ENCODE data around the gene CST9L.

CST9L gene, protein sequence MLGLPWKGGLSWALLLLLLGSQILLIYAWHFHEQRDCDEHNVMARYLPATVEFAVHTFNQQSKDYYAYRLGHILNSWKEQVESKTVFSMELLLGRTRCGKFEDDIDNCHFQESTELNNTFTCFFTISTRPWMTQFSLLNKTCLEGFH

DNA sequence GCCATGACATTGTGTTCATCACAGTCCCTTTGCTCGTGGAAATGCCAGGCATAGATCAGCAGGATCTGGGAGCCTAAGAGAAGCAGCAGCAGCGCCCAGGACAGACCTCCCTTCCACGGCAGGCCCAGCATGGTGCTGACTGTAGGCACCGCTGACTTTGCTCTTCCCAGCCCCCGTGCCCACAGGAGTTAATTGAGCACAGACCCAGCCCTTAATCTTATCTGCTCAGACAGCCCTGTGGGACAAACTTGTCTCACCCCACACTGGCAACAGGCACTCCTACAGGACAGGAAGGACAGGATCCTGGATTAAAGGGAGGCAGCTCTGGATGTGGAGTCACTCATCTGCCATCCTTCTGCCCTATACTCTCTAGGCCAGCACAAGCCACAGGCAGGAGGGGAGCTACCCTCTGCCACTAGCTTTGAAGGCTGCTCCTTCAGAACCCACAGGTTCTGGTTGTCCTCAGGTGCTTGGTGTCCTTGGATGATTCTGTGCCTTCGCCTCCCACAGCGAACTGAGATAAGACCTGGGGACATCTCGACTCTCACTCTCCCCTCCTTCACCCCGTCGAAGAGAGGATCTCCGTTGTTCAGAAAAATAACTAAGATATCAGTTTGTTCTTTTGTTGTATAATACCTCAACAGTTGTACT is at the start of gene CST9L:
CST9L (minus strand) TSS at position 165 of the 651 bp plus-strand sequence; CDS start at position 131, 34 bp downstream.
- no peak for DNase-seq

DNA sequence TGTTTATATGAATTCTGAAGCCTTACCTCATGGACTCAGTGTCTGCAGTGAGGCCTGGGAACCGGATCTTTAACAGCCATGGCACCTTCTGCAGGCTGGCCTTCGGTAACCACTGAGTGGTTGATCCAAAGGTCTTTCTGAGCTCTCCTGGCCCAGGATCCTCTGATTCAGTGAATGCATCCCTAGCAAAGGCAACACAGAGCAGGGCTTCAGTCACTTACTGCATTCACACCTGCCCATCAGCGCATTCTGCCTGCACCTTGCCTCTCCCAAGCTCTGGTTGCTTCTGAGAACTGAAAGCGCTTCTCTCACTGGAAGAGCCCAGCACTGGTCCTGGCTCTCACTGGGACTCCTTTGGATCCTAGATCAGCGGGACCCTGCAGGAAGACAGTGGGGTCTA is 45.9 kb upstream of the CST9L start:
- DNase-seq = no peak

DNA sequence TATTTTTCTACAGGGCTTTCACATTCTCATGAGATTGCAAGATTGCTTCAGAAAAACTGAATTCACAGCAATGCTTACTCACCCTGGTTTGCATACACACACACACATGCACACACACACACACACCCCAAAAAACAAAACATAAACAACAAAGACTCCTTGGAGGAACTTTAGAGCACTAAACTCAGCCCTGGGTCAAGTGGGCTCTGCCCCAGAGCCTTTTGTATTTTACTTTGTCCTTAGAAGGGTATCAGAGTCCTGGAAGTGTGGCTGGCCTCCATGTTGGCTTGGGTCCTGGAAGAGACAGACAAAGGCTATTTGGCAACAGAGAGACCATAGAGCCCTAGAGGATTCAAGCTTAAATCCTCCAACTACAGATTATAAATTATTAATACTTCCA is 45.4 kb upstream of the CST9L start:
- no peak for DNase-seq

DNA sequence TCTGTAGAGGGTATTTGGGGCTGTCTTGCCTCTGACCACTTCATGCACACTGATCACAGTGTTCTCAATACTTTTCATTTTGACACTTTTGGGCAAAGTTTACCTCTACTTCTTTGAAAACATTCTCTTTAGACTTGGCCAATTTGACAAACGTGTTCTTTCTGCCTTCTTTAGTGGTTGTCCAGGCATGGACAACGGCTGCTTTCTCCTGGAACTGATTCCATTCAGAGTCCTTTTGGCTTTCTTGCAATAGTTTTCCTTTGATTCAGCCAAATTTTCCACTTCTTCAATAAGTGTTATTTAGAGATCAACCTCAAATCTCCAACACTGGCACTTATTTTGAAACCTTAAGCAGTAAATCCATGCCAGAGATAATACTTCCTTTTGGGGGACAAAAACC is 44.1 kb upstream of the CST9L start:
- DNase-seq = no peak

DNA sequence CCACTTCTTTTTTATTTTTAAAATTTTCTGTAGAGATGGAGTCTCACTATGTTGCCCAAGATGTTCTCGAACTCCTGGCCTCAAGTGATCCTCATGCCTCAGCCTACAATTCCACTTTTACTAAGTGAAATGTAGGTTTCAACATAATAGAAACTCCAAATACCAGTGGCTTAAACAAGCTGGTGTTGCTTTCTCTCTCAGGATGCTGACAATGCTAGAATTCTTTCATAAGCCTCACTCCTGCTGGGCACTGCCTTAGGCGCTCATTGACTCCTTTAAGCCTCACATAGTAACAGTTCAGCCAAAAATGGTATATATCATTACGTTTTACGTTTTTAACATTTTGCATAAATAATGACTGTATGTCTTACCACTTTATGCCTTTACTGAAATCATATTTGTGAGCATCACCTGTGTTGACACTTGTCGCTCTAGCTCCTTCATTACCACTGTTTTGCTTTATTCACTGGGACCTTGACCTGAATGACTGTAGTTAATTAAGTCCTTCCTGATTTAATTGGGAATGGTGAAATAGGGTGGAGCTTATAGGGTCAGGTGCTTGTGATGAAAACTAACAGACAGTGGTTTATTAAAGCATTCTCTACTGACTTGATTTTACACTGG is 41.3 kb upstream of the CST9L start:
- DNase-seq = no peak

DNA sequence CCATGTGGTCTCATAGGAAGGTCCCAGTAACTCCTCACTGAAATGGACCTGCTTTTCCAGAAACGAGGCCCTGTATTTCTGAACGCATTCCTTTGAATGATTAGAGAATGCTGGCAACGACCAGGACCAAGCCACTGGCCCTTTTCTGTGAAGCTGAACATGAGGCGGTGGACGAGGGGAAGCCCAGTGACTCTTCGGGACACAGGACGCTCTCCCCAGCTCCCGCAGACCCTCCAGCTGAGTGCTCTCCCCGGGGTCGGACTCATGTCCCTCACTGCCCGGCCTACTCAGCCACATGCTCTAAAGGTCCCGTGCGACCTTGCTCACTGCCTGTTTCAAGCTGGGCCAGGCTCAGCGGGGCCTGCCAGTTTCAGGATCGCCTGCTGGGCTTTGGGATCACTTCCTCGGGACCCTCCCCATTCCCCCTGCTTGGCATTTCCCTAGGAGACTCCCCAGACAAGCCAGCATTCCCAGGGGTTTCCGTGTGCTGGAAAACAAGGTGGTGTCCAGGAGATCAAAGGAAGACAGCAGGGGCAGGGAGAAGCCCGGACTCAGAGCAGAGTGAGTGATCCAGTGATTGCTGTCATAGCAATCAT is 40.1 kb upstream of the CST9L start:
- no peak for DNase-seq

DNA sequence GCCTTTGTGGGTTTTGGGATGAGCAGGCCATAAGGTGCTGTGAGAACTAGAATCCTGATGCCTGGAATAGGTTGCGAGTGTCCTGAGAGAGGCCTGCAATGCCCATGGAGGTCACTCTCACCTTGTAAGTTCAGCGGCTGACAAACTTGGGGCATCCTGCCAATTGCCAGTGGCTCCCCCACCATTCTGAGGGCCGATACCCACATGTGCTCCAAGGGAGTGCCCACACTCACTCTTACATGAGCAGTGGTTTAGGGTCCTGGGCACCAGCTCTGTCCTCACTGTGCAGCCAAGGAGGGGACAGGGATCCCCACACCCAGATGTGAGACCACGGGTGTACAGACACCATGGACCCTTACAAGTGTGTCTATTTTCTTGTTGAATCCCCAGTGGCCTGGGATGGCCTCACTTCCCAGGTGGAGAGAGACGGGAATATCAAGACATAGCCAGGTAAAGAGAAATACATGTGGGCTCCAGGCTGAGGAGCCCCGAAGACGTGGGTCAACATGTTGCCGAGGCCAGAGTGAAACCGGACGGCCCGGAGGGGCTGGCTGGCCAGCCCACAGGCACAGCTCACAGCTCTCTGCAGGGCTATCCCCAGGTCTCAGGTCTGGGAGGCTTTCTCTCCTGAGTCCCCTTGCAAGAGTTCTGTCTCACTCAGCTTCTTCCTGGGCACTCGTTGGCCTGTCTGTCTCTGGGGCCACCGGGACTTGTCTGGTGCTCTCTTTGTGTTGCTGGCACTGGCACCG is 39.4 kb upstream of the CST9L start:
- no peak for DNase-seq

DNA sequence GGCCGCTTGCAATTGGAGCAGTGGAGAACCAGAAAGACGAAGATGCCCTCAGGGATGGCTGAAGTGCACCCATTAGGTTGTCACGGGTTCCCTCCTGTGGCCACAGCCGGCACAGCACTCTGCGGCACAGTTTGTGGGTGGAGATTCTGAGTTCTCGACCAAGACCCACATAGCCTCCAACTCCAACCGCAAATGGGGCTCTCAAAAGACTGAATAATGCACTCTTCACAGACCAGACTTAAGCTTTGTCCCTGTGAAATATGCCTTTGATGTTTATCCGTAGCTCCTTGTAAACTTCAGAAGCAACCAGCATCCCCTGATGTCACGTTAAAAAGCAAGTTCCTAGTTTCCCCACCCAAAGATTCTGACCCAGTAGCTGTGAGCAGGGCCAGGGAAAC is 38.4 kb upstream of the CST9L start:
- DNase-seq = peak; percentile 51

DNA sequence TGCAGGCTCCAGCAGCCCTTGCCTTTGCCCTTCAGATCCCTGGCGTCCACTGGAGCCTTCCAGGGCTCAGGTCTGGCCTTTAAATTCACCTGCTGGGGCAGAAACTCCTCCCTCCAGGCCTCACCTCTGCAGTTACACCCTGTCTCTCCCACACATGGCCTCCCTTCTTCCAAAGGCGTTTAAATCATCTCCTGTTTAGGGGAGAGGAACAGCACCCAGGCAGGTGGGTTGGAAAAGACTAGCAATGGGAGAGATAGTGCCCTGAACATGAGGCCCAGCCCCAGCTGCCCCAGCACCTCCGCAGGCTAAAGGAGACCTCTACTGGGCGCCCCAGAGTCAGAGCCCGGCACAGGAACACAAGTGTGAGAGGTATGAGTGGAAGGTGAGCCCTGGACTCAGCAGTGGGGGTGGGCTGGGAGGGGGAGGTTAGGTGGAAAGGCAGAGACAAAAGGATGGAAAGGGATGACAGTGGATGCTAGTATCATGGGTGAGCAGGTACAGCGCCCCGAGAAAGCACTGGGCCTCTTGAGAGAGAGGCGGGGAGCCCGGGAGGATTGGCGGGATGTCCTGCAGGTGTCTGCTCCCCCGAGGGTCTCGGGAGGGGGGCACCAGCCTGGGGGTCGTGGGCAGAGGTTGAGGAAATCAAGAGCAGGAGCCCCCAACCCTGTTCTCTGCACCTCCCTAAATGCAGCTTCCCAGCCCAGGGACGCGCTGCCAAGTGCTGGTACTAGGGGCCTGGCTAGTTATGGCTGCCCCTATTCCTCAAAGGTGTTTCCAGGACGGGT is 37.8 kb upstream of the CST9L start, which contains the start of gene CST9:
CST9 (minus strand) TSS at position 51 of the 785 bp plus-strand sequence. CDS start 53 bp downstream, outside the sequence.
- no peak for DNase-seq

DNA sequence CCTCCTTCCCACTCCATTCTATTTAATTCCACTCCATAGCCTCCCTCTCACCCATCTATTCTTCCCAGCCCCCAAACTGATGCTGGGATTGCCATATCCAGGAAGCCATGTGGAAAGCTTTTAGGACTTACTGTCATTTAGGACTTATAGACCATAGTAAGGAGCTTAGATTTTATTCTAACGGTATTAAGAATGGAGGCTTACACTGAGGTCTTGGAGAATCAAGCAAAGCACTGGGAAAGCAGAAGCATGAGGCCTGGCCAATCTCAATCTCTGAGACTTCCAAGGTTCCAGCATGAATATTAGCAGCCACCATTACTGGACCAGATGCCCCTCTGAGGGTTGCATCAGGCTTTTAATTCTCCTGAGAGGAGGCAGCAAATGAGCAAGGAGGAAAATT is 36.0 kb upstream of the CST9L start:
- no peak for DNase-seq

DNA sequence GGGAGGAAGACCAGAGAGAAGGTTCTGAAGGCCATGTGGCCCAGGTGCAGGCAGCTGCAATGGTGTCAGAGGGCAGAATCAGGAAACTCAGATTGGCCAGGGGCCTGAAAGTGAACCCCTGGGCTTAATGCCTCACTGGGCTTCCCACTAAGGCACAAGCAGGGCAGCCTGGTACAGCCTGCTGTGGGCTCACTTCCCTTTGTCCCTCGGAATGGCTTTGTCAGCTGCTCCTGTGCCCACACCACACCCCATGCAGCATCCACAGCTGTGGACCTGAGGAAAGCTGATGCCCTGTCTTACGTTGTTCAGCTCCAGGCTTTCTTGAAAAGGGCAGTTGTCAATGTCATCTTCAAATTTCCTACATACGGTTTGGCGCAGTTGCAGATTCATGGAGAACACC is 35.0 kb upstream of the CST9L start:
- no peak for DNase-seq

DNA sequence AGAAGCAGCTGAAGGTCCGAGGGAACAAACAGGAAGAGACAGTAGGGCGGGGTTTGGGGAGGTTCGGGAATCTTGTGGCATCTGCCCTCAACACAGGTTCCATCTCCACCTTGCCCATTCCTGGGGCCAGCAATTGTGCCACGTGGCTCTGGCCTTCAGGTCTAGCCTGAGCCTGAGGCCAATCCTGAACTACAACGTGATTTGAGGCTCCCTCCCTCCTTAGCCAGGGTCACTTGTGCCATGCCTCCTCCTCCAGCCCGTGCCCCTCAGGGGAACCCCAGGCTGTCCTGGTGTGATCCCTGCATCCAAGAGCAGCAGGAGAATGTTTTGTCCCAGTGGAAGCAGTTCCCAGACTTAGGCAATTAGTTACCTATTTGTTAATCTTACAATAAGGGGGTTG is 34.4 kb upstream of the CST9L start:
- no peak for DNase-seq

DNA sequence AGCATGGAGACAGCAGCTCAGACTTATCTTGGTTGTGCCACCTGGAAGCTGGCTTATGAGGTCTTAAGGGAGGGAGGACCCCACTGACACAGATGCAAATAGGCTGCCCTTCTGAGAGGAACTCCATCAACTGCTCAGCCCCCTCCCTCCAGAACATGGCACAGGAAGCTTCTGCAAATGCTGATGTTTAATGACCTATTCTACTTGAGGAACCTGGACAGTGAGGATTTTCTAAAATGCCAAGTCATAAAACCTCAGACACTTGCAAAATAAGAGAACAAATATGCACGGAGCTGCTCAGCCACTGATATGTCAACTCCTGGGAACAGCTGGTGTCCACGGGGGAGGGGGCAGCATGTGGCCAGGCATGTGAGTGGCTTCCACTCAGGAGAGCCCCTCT is 34.0 kb upstream of the CST9L start:
- DNase-seq = no peak

DNA sequence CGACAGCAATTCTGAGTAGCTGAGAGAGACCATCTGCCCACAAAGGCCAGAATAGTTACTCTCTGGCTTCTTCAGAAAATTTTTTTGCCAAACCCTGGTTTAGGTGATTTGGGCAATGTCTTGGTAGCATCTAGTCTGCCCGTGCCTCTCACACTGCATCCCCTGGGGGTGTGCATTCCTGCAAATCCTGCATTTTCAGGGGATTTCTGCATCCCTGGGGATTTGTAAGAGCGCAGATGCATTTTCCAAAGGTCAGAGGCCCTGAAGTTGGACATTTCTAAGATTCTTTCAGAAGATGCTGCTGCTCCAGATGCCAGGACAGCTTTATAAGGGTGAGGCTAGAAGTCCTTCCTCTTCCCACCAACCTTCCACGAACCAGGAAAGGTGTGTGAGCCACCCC is 33.4 kb upstream of the CST9L start:
- DNase-seq = no peak

DNA sequence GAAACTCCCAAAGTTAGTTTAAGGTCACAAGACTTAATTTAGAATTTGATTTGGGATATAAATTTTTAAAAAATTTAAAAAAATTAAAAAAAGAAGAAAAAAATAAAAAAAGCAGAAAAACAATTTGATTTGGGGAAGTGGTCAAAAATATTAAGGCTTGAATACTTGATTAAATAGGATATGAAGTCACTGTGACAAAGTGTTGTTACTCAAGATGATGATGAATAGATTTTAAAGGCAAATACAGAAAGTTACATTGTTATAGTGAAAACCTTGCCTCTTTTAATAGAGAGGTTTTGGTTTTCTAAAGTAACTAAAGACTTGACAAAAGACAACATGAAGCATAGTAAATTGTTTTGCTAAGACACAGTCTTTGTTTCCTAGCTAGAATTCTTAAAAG is 30.2 kb upstream of the CST9L start:
- DNase-seq = no peak

DNA sequence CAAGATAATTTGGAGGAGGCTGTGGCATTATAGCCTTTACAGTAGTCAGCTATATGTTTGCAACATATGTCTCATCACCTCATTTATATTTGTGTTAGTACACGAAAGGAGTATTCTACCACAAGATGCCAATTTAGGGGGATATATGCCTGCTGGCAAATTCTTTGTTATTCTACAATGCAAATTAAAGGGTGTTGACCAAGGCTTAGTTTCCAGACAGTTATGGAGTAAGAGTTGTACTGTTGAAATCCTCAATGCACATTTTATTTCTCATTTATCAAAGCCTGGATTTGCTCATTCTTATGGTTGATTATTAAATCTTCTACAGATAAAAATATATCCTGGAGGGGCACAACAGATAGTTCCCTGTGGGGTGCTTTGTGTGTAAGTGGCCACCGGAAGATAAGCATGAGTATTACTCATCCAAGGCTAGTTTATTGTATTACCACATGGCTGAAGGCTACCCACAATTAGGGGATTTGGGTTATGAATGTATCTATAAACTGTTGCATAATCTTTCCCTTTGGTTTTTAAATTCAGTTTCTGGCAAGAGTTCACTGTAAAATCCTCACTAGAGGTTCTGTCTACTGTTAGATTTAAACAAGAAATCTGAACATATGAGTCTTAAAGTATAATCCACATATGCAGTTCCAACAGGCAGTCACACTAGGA is 28.4 kb upstream of the CST9L start:
- DNase-seq = no peak

DNA sequence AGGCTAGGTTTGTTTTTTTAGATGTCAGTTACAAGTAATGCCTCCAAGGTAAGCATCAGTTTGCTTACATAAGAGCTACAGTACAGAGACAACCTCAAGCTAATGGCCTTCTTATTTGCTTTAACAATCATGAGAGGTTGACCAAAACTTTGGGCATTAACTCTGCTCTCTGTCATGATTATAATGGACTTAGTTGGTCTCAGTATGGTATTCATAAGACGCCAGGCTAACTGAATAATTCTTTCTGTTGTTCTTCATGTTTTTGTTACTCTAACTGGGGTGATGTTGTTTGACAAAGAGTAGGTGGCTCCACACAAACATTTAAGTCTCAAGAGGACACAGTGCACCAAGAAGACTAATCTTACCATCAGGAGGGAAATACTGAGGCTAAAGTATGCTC is 27.7 kb upstream of the CST9L start:
- no peak for DNase-seq

DNA sequence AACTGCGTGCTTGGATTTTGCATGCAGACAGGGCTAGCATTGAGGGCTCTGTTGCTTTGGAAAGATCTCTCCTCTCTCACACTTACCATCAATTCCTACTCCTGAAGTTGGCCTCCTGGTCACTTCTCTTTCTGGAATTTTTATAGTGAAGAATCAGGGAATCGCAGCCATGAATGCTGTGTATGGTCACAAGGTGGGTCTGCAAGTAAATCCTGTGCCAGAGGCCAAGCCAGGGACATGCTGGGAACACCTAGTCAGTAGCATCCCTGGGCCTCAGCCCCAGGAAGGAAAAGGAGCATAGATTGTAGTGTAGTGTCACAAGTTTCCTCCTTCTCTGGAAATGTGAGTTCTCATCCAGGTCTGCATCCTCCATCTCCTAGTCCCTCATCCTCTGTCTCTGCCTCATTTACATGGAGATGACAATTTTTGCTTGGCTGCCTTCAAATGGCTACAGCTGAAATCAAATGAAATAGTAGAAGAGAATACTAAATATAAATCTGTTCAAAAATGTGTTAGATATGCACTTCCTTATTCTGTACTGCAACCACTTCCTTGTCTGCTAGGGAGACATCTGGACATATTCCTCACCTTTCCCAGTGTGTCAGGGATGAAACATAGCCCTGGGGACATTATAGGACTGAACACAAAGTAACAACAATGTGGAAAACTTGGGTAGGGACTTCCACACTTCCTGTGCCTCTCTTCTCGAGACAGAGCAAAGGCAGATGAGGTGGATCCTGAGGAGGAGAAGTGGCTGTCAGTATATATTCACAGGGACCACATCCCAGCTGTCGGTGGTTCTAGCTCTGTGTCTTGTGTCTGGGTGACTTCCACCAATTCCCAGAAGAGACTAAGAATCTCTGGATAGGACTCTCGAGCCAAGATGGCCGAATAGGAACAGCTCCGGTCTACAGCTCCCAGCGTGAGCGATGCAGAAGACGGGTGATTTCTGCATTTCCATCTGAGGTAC is 20.4 kb upstream of the CST9L start:
- no peak for DNase-seq

DNA sequence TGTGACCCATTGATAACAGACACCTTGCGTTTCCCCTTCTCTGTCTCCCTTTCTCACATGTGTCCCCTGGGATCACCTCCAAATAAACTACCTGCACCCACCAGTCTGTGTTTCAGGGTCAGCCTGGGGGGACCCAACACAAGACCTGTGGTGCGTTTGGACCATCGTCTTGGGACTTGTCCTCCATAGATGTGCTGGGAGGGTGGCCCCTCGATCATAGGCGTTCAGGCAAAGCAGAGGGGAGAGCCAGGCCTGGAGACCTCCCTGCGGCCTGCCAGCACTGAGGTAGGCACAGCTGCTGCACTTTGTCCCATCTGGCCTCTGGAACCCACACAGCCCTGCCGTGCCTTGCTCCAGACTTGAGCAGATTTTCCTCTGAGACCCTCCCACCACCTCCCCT is 19.3 kb upstream of the CST9L start:
- no peak for DNase-seq

DNA sequence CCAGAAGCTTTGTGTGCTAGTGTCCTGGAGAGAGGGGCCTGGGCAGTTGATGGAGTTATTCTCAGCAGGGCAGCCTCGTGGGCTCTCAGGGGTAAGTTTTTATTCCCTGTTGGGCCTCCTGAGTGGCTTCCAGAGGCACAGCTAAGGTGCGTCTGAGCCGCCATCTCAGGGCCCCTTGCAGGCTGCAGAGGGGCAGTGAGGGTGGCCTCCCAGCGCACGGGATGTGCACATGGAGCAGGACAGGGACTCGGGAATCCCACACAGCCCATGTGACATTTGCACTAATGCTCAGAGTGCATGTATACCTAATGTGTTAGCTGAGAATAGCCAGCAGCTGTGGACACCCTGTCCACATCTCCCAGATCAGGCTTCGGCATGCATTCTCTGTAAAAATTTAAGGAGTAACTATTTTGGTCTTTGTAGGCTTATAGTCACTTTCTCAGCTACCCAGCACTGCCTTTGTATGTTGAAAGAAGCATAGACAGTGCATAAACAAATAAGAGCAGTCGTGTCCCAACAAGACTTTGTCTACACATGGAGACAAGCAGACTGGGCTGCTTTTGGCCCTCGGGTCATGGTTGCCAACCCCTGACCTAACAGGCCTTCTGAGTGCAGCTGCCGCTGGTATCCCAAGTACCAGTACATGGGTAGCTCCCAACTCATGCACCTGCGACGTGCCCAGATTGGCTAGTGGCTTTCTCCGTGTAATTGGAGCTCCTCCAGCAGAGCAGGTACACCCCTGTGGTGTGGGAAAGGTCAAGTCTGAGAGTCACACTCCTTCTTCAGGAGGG is 18.6 kb upstream of the CST9L start:
- no peak for DNase-seq
